Measurements from ENCODE around the gene SUMF1.

GRCh38 chr3:4360817-4361216 is 106.3 kb downstream of the SUMF1 start:
- TF ChIP-seq POLR2A (IDR thresholded peaks at IDR 0.05) = no peak
- TF ChIP-seq CTCF (IDR thresholded peaks at IDR 0.05) = no peak
